ENCODE results near the gene HOXB2. TPM values are rescaled to one million over a fixed set of nuclear protein-coding genes. Genes with fewer than 3 reads are reported as not detected.

HOXB2 gene
- total RNA-seq, 2 donors from 2014 or later: 4.1 to 9.5 TPM

- H3K27ac ChIP-seq: no peak overlapping the region
- no peaks in the 10 kb centered on the region for H3K36me3 ChIP-seq
- H3K27me3 ChIP-seq (replicated peaks; ENCODE audit: insufficient read depth): peaks cover 13% of the 10 kb centered on the region
- no peak for TF ChIP-seq POLR2A (IDR thresholded peaks at IDR 0.05)
- 56% methylated on average over 6 of the region's 6 CpGs for WGBS
- H3K4me3 ChIP-seq: no peak overlapping the region
- no peak for DNase-seq (ENCODE audit: low spot score)
- H3K9me3 ChIP-seq: no peaks in the 10 kb centered on the region
- H3K4me1 ChIP-seq (replicated peaks): no peaks in the 10 kb centered on the region
- intact Hi-C loops (cut with DNase I): no loop called here
These were observed 24.9 kb upstream of the HOXB2 start for GRCh38 chr17:48569674-48570324.

DNA sequence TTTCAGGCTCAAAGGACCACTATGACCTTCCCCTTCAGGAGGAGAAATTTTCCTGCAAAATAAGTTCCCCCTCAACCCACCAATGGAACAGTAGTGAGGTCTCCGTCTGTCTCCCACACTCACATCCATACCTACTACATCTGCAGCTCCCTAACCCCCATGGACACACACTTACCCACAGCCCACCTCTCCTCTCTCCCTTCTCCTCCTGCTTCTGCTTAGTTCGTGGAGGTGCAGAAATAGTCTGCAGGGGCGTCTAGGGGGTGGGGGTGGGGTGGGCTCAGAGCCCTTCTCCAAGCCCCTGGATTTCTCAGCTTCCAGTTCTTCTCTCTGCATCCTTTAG, 24.3 kb upstream of the HOXB2 start:
- no peak overlapping the region for H3K27ac ChIP-seq

DNA sequence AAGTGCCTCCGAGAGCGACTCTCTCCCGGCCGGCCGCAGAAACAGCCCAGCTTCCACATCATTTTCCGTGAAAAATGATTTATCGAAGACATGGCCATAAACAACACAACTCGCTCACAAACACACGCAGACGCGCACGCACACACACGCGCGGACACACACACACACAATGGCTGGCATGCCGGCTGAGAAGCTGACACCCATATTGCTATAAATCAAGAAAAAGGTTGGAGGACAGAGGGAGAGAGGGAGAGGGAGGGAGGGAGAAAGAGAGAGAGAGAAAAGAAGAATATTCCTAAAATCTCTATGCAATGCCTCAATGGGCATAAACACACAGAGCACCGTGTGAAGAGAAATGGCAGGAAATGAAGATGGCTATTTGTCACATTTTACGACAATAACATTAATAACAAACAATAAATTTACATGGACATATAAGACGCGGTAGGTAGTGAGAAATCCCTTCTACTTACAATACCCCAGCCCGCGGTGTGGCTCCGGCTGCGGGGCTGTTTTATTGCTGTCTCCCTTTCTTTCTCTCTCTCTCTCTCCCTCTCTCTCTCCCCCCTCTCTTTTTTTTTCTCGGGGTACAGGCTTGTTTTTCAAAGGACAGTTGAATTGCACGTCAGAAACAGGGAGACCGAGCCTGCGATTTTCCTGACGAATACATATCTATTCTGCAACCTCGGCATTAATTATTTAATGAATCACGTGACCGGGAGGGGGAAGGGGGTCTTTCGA, 23.8 kb upstream of the HOXB2 start:
- peaks cover 6% of the 10 kb centered on the region for H3K27me3 ChIP-seq (replicated peaks; ENCODE audit: insufficient read depth)
- intact Hi-C loops (cut with DNase I): no loop called here
- TF ChIP-seq POLR2A (IDR thresholded peaks at IDR 0.05) (no peak), POLR2AphosphoS5 (IDR thresholded peaks at IDR 0.05) (no peak)
- TF ChIP-seq, protein P1, sequence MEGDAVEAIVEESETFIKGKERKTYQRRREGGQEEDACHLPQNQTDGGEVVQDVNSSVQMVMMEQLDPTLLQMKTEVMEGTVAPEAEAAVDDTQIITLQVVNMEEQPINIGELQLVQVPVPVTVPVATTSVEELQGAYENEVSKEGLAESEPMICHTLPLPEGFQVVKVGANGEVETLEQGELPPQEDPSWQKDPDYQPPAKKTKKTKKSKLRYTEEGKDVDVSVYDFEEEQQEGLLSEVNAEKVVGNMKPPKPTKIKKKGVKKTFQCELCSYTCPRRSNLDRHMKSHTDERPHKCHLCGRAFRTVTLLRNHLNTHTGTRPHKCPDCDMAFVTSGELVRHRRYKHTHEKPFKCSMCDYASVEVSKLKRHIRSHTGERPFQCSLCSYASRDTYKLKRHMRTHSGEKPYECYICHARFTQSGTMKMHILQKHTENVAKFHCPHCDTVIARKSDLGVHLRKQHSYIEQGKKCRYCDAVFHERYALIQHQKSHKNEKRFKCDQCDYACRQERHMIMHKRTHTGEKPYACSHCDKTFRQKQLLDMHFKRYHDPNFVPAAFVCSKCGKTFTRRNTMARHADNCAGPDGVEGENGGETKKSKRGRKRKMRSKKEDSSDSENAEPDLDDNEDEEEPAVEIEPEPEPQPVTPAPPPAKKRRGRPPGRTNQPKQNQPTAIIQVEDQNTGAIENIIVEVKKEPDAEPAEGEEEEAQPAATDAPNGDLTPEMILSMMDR (IDR thresholded peaks at IDR 0.05): no peak
- H3K27ac ChIP-seq: no peak overlapping the region
- no peak for DNase-seq (ENCODE audit: low spot score)
- no peaks in the 10 kb centered on the region for H3K9me3 ChIP-seq
- no peak overlapping the region for H3K4me3 ChIP-seq
- no peaks in the 10 kb centered on the region for H3K36me3 ChIP-seq
- WGBS: 41% methylated on average over 33 of the region's 33 CpGs
- no peaks in the 10 kb centered on the region for H3K4me1 ChIP-seq (replicated peaks)

More for the DNA sequence above, 24.3 kb upstream of the HOXB2 start:
- Histone ChIP-seq H3K27me3 (replicated peaks; ENCODE audit: insufficient read depth) (peaks cover 8% of the 10 kb centered on the region), H3K9me3 (no peaks in the 10 kb centered on the region), H3K4me1 (replicated peaks) (no peaks in the 10 kb centered on the region), H3K36me3 (no peaks in the 10 kb centered on the region), H3K4me3 (no peak overlapping the region)
- no peak for DNase-seq (ENCODE audit: low spot score)
- 57% methylated on average over 3 of the region's 3 CpGs for WGBS
- TF ChIP-seq POLR2A (IDR thresholded peaks at IDR 0.05): no peak
- no peak for TF ChIP-seq POLR2AphosphoS5 (IDR thresholded peaks at IDR 0.05)
- TF ChIP-seq, protein P1 (IDR thresholded peaks at IDR 0.05): no peak
- intact Hi-C loops (cut with DNase I): no loop called here

DNA sequence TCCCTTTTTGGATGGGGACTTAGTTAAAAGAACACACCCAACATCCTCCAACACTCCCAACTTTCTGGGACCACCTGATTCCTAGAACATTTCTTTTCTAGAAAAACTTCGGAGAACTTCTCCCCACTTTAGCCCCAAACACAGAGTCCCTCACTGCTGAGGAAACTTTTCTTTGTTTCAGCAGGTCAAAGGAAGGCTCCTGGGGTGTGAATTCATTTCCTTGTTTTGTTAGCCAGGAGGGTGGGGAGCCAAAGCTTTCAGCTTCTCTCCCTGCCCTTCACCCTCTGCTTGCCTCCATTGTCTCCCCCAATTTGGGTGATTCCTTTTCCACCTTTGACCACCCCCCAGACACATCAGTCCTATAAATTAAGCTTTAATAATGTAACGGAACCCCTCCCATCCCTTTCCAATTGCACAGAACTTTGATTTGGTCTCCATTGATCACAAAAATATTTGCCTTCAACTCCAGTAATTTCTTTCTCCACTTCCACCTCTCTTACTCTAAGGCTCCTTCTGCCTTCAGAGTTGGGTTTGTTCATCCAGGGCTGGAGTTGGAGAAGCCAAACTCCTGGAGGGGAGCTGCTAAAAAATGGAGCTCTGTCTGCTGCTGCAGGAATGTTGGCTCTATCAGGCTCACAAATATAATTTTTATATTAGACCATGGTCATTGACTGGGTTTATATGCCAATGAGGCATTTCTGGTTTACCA, 22.9 kb upstream of the HOXB2 start:
- Histone ChIP-seq H3K27me3 (replicated peaks; ENCODE audit: insufficient read depth) (peaks cover 6% of the 10 kb centered on the region), H3K4me3 (no peak overlapping the region), H3K27ac (no peak overlapping the region), H3K9me3 (no peaks in the 10 kb centered on the region), H3K36me3 (no peaks in the 10 kb centered on the region), H3K4me1 (replicated peaks) (no peaks in the 10 kb centered on the region)
- intact Hi-C loops (cut with DNase I): no loop called here
- DNase-seq (ENCODE audit: low spot score): no peak
- TF ChIP-seq POLR2AphosphoS5 (IDR thresholded peaks at IDR 0.05) (no peak), POLR2A (IDR thresholded peaks at IDR 0.05) (no peak)
- TF ChIP-seq, protein P1 (IDR thresholded peaks at IDR 0.05): no peak
- 83% methylated on average over 2 of the region's 2 CpGs for WGBS

DNA sequence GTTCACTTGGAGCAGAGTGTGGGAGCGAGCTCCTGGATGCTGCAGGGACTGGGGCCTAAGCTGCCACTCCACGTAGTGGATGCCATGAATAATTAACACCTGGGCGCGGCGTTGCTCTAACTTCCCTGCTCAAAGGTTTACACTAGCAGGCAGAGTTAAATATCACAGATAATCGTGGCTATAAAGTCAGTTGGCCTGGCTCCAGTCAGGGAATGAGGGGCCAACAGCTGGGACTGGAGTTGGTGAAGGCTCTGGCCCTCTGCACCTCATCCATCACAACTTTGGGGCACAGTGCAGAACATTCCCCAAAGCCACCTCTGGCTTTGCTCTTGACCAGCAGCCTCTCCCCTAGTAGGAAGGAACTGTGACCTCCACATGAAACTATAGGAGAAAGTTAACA, 22.3 kb upstream of the HOXB2 start:
- Histone ChIP-seq H3K27ac (no peak overlapping the region), H3K36me3 (no peaks in the 10 kb centered on the region), H3K4me3 (no peak overlapping the region), H3K9me3 (no peaks in the 10 kb centered on the region), H3K27me3 (replicated peaks; ENCODE audit: insufficient read depth) (peaks cover 6% of the 10 kb centered on the region), H3K4me1 (replicated peaks) (no peaks in the 10 kb centered on the region)
- DNase-seq (ENCODE audit: low spot score): no peak
- TF ChIP-seq, protein P1 (IDR thresholded peaks at IDR 0.05): no peak
- TF ChIP-seq POLR2A (IDR thresholded peaks at IDR 0.05) (no peak), POLR2AphosphoS5 (IDR thresholded peaks at IDR 0.05) (no peak)
- intact Hi-C loops (cut with DNase I): no loop called here
- WGBS: 75% methylated on average over 6 of the region's 6 CpGs

All from prostate gland (tissue), 2 donors.